NCI-H446 (cell line): ENCODE data around the gene ZNF177.

Experiments used
- DNase-seq, 2 experiments: peaks; one replicate each; lab custom pipeline; 2025; lab: John Stamatoyannopoulos, UW

Gene ZNF177

GRCh38 chr19:9430444-9430843 is 67.6 kb downstream of the ZNF177 start:
- DNase-seq, result no peak

- DNase-seq, result no peak
Observed at GRCh38 chr19:9431475-9431874, 68.7 kb downstream of the ZNF177 start.
